Forelimb muscle (tissue), 1 donor: ENCODE data around the gene OS9. TPM values are rescaled to one million over a fixed set of nuclear protein-coding genes. Genes with fewer than 3 reads are reported as not detected.

Source experiments
- DNase-seq: peaks from one replicate; pipeline ENCODE4 v3.0.0-alpha.2; 2013; ENCODE audit warnings: low read depth
- polyA plus RNA-seq: library from polyadenylated mRNA; unstranded; fragments of 120-200 nt; gene quantifications from one replicate; pipeline ENCODE4 v1.2.1, GENCODE V29; 2013; ENCODE audit not compliant: insufficient read length

OS9 gene
- polyA plus RNA-seq, 1 donor, result 107 TPM

- no peak for DNase-seq
Measured at GRCh38 chr12:57722716-57723629, 29.0 kb downstream of the OS9 start.

DNA sequence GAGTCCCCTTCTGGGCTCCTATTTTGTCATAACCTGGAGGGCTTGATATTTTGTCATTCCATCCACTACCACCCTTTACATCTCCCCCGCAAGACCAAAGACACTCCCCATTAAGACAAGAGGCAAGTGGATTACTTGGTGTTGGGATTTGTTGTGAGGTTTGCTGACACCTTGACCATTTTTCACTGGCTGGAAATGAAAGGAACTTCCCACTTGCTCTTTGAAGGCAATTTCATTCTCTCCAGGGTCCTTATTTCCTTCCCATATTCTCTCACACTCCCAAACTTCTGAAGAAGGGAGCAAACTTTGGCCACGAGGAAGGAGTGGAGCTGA lies 29.7 kb downstream of the OS9 start:
- DNase-seq, result no peak

DNA sequence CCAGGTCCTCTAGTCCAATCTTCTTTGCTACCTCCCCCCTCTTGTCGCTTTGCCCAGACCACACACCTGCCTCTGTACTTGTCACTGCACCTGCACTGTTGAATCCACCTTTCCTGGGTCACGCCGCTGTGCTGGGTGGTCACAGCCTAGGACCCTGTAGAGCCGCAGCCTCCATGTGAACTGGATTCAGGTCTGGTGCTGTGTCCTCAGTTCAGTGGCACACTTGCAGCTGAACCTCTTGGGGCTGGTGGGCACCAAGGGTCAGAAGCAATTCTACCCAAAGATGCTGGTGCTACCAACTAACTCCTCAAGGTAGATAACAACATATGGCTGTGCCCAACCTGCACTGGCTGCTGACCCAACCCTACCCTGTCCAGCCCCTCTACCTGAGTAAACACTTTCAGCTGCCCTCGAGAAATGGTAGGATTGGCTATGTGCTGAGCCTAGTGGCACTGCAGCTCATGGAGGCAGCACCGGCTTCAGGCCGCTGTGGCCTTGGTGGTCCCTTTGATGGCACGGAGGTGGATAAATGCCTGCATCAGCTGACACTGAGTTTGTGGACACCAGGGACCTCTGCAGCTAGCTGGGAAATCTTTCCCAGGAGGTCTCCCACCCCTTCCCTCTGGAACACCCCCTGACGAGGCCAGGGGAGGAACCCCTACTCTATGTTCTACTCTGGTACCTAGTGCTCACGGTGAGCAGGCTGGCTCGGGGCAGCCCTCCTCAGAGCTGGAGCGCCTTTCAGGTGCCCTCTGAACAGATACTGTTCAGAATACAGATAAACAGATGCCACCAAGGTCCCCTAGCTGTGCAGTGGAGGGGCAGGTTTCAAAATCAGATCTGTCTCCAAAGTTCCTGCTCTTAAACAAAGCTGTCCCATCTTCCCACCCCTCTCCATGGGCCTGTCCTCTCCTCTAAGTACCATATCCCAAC lies 30.3 kb downstream of the OS9 start:
- DNase-seq, result no peak

DNA sequence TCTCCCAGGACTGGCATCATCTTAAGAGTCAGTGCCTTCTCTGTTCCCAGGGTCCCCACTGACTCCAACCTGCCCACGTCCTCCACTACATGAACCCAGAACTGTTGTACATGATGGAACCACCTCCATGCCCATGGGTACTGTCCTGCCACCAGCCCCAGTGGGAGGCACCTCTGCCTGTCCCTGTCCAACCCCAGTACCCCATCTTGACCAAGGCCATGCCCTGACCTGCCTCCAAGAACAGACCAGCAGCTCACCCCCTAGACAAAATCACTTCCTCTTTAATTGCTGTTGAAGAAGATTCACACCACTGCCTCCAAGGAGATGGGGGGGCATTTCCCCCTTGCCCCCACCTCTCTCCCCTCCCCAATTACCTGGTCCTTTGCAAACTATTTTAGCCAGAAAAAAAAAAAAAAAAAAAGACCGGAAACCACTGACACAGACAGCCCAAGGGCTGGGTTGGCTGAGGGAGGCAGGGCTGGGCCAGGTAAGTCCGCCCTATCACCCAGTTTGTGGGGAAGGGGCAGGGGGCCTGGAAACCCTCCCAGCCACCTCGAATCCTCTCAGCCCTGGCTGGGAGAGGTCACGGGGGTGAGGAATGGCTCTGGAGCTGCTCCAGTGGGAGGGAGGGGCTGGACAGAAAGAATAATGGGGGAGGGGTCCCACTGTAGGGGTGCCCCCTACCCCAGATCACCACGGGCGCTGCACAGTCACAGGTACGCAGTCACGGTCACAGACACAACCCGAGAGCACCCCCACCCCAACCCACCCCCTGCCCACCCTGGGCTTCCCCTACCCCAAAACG lies 31.2 kb downstream of the OS9 start:
- no peak for DNase-seq

DNA sequence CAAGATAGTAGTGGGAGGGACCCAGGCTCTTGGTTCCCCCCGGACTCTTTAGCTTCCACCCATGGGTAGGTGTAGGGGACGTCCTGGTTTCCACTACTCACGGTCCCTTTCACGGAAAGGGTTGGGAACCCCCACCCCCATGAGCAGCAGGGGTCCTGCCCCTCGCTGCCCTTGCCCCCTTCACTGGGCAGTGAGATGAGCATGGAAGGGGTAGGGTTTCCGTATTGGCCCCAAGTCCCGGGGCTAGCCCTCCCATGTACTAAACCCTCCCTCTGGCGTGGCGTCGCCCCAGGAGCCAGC lies 31.9 kb downstream of the OS9 start:
- no peak for DNase-seq

GRCh38 chr12:57726151-57726883 lies 32.4 kb downstream of the OS9 start:
- no peak for DNase-seq

DNA sequence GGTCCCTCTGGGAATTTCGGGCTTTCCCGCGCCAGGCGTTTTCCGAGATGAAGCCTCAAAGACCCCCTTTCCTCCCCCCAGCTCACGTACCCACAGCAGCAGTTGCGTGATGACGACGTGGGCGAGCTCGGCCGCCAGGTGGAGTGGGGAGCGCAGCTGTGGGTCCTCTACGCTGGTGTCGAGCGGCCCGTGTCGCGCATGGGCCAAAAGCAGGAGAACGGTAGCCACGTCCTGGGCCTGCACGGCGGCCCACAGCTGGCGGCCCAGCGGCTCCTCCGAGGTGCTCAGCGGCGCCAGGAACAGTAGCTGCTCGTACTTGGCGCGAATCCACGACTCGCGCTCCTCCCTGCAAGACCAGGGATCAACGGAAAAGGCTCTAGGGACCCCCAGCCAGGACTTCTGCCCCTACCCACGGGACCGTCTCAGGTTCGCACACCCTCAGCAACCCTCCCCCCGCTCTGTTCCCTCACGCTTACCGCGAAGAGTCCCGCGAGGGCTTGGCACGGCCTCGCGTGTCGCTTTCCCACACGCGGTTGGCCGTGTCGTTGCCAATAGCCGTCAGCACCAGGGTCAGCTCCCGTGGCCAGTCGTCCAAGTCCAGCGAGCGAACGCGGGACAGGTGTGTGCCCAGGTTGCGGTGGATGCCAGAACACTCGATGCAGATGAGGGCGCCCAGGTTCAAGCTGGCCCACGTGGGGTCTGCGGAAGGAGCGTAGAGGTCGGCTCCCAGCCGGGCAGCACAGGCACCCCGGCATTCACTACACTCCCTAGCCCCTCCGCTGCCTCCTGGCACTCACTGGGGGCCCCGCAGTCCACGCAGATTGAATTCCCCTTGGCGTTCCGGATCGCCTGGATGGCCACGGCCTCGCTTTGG lies 33.2 kb downstream of the OS9 start:
- no peak for DNase-seq

DNA sequence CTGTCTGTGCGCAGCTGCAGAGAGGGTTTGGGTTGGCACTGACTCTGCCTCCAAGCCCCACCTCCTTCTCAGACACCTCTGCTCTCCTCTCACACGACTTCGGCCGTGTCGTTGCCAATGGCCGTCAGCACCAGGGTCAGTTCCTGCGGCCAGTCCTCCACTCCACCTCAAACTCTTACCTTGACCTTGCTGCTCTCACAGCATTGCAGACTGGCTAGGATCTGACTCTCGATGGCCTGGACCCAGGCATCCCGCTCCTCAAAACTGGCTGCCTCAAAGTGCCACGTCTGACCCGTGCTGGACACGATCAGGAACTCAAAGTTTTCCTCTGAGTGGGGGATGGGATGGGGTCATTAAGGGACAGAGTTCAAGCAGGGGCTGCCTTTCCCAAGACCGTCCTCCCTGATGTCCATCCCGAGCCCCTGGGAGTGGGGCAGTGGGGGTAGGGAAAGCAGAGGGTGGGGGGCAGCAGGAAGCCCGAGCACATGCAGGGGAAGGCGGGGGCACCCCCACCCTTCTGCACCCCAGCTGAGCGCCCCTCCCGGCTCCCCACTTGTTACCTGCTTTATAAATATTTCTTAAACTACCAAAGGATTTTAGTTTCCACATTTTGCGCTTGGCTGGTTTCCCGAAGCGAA lies 33.9 kb downstream of the OS9 start:
- no peak for DNase-seq

- no peak for DNase-seq
Measured at GRCh38 chr12:57729321-57729844, 35.5 kb downstream of the OS9 start.

DNA sequence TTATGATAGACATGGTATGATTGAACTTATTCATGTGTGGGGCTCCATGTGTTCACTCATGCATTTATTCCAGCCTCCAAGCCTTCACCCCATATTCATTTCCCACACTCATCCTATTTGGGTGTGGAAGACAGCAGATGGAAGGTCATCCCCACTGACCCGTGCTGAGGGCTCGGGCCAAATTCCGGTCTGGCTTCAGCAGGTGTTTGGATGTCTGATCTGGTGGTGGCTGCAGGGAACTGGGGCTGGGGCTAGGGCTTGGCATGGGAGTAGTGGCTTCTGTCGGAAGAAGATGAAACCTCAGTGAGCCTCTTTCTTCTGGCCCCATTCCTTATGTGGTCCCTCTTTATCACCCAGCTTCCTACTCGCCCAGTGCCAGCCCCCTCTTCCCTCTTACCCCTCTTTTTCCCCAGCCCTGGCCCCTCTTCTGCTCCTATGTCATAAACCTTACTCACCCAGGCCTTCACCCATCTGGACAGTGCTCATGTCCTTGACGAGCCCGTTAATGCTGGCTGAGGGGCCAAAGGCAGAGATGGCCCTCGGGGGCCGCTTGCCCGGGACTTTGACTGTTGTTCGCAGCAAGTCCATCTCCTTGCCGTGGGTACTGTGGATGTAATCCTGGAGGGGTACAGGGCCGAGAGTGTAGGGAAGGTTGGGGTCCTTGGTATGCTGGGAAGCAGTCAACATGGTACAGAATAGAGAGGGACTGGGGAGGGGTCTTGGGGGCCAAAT lies 36.6 kb downstream of the OS9 start:
- no peak for DNase-seq

GRCh38 chr12:57731411-57732080 lies 37.6 kb downstream of the OS9 start:
- no peak for DNase-seq

DNA sequence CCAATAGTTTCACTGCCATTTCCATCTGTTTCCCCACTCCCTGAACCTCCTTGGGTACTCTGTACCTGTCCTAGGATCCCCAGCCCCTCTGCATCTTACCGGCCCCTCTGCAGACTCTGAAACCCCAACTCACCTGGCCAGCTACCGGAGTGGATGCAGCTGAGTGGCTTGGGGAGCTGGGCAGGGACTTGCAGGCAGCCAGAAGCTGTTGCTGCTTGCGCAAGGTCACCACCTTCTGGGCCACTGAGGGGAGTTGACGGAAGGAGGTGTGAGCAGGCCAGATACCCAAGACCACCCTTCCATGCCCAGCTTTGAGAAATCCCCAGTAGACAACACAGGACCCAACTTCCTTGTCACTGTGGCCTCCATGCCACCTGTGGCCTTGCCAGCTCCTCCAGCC lies 38.3 kb downstream of the OS9 start:
- no peak for DNase-seq

- no peak for DNase-seq
Measured at GRCh38 chr12:57732726-57733593, 39.0 kb downstream of the OS9 start.

DNA sequence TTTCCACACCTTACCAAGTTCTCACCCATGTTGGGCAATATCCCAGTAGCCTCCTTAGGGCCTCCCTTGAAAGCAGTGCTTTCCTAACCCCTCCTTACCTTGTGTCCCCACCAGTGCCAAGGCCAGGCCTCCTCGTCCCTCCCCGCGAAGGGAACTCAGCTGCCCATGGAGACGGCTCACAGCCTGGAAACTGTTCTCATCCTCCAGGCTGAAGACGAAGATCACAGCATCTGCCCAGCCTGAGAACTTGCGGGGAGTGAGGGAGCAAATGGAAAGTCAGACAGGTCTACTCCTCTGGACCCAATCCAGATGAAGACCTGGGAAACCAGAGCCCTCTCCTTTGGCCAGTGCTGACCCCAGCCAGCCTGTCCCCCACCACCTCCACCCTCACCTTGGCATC lies 40.0 kb downstream of the OS9 start:
- DNase-seq, result no peak

DNA sequence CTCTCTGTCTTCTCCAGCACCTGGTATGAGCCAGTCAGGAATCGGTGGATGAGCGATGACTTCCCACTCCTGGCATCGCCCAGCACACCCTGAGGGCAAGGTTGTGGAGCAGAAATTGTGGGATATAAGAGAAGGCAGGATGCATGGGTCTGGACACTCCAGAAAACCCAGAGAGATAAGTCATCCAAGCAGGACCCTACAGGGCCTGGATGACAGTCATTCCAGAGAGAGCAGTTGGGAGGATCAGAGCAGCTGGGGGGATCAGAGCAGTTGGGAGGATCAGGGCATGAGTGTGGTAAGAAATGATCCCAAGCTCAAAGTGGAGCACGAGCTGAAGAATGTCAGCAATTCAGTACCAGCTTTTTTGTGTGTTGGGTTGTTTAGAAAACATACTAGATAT lies 40.7 kb downstream of the OS9 start:
- DNase-seq, result no peak

DNA sequence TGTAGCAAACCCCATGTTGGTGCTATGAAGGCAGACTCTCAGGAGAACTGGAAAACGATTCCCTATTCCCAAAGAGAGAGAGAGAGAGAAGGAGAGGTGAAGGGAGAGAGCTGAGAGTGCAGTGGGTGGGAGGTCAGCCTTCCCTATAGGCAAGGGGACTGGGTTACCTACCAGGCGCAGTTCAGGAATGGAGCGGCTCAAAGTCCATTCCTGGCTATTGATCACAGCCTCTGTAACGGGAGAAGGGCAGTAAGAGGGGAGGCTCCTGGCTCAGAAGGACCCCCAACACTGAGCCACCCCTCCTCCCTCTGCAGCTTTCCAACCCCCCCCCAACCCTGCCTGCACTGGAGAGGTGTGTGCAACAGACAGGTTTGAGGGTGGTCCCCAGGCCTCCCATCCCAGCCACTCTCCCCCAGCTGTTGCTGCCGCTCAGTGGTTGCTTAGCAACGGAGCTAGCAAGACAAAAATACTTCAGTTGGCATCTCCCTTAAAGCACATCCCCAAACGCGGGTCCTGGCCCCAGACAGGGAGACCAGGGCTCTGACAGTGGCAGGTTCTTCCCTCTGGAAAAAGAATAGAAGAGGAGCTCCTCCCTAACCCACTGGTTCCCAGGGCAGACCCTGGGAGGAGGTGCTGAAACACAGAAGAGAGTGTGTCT lies 41.4 kb downstream of the OS9 start:
- DNase-seq, result no peak
